ENCODE results near the gene TEK. TPM values are rescaled to one million over a fixed set of nuclear protein-coding genes. Genes with fewer than 3 reads are reported as not detected.

The TEK gene
- total and polyA plus RNA-seq, 12 donors = 6.7 to 33.1 (median 15.9) TPM

- 80 to 85% methylated on average over 7 of the region's 7 CpGs for WGBS, 2 donors
- H3K27me3 ChIP-seq = no peaks in the 10 kb centered on the region
- no peak for ATAC-seq
These were observed 97.0 kb downstream of the TEK start for GRCh38 chr9:27206041-27206440.

GRCh38 chr9:27209034-27209433, 100.0 kb downstream of the TEK start:
- no peak for DNase-seq
- no peak for ATAC-seq
- WGBS, 2 donors = 77 to 80% methylated on average over 3 of the region's 3 CpGs
- Histone ChIP-seq H3K27ac (no peak overlapping the region), H3K4me1 (peaks cover 0 to 5% (median 0%) of the 10 kb centered on the region in 9 donors), H3K36me3 (peaks cover 0 to 80% (median 5%) of the 10 kb centered on the region in 9 donors), H3K27me3 (no peaks in the 10 kb centered on the region), H3K9me3 (no peaks in the 10 kb centered on the region), H3K4me3 (no peak overlapping the region)
- TF ChIP-seq CTCF (IDR thresholded peaks at IDR 0.05) = no peak
- intact Hi-C loops (cut with DNase I) = loop anchor here in 1 of 10 donors (10.0 kb wide), 1 partner anchor 174 kb away; no protein-coding TSS in a partner anchor

More at GRCh38 chr9:27206041-27206440, 97.0 kb downstream of the TEK start:
- DNase-seq = no peak
- Histone ChIP-seq H3K4me1 (peaks cover 0 to 5% (median 0%) of the 10 kb centered on the region in 9 donors), H3K36me3 (peaks cover 0 to 86% (median 0%) of the 10 kb centered on the region in 9 donors), H3K4me3 (no peak overlapping the region), H3K9me3 (no peaks in the 10 kb centered on the region), H3K27ac (no peak overlapping the region)
- intact Hi-C loops (cut with DNase I) = loop anchor here in 1 of 10 donors (10.0 kb wide), 1 partner anchor 171 kb away; no protein-coding TSS in a partner anchor
- no peak for TF ChIP-seq CTCF (IDR thresholded peaks at IDR 0.05)

- Histone ChIP-seq H3K4me3 (no peak overlapping the region), H3K27ac (no peak overlapping the region), H3K9me3 (no peaks in the 10 kb centered on the region), H3K27me3 (no peaks in the 10 kb centered on the region), H3K36me3 (peaks cover 0 to 80% (median 4%) of the 10 kb centered on the region in 9 donors), H3K4me1 (peaks cover 0 to 5% (median 0%) of the 10 kb centered on the region in 9 donors)
- 94 to 95% methylated on average over 7 of the region's 7 CpGs for WGBS, 2 donors
- intact Hi-C loops (cut with DNase I) = loop anchor here in 2 of 10 donors (10.0 kb wide), 1 partner anchor 176 kb away; no protein-coding TSS in a partner anchor
- DNase-seq (no peak), ATAC-seq (no peak)
- no peak for TF ChIP-seq CTCF (IDR thresholded peaks at IDR 0.05)
These were observed 101.6 kb downstream of the TEK start for GRCh38 chr9:27210588-27210987.

- TF ChIP-seq CTCF (IDR thresholded peaks at IDR 0.05) = no peak
- no peak overlapping the region for H3K27ac ChIP-seq
- no peaks in the 10 kb centered on the region for H3K4me1 ChIP-seq
- 65 to 76% methylated on average over 4 of the region's 4 CpGs for WGBS, 2 donors
- DNase-seq = no peak
- intact Hi-C loops (cut with DNase I) = loop anchor here in 2 of 10 donors (10.0 kb wide), 1 partner anchor 177 kb away; no protein-coding TSS in a partner anchor
- no peak for ATAC-seq
- no peaks in the 10 kb centered on the region for H3K27me3 ChIP-seq
- H3K9me3 ChIP-seq = no peaks in the 10 kb centered on the region
- H3K36me3 ChIP-seq = peaks cover 0 to 78% (median 4%) of the 10 kb centered on the region in 9 donors
- H3K4me3 ChIP-seq = no peak overlapping the region
These were observed 103.2 kb downstream of the TEK start for GRCh38 chr9:27212191-27212590.

Measured in heart right ventricle (tissue), 16 donors.